Measurements from ENCODE around the gene LSMEM2.

LSMEM2 gene

GRCh38 chr3:50298836-50299637 is 20.1 kb downstream of the LSMEM2 start, which contains the start of the genes HYAL3 and NAA80:
Gene HYAL3, minus strand, starts transcription at chr3:50299405. Its CDS starts 3,803 bp downstream, at chr3:50295602.
Gene NAA80, minus strand, starts transcription at chr3:50299405. Its CDS starts 1,942 bp downstream, at chr3:50297463.
- H3K4me3 ChIP-seq (replicated peaks; ENCODE audit: low read depth, low read length): peak within 1 kb of the TSS; percentile 76
- peak; percentile 98 for DNase-seq (ENCODE audit: extremely low read depth, low read depth)
- TF ChIP-seq, protein P1, sequence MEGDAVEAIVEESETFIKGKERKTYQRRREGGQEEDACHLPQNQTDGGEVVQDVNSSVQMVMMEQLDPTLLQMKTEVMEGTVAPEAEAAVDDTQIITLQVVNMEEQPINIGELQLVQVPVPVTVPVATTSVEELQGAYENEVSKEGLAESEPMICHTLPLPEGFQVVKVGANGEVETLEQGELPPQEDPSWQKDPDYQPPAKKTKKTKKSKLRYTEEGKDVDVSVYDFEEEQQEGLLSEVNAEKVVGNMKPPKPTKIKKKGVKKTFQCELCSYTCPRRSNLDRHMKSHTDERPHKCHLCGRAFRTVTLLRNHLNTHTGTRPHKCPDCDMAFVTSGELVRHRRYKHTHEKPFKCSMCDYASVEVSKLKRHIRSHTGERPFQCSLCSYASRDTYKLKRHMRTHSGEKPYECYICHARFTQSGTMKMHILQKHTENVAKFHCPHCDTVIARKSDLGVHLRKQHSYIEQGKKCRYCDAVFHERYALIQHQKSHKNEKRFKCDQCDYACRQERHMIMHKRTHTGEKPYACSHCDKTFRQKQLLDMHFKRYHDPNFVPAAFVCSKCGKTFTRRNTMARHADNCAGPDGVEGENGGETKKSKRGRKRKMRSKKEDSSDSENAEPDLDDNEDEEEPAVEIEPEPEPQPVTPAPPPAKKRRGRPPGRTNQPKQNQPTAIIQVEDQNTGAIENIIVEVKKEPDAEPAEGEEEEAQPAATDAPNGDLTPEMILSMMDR (IDR thresholded peaks at IDR 0.05; ENCODE audit: low read depth, low read length, missing control alignments): no peak

GRCh38 chr3:50299638-50299928 is 20.7 kb downstream of the LSMEM2 start:
- DNase-seq (ENCODE audit: extremely low read depth, low read depth): no peak
- TF ChIP-seq, protein P1 (IDR thresholded peaks at IDR 0.05; ENCODE audit: low read depth, low read length, missing control alignments): no peak
- H3K4me3 ChIP-seq (replicated peaks; ENCODE audit: low read depth, low read length): peak overlapping the region; percentile 38

- H3K4me3 ChIP-seq (replicated peaks; ENCODE audit: low read depth, low read length): peak overlapping the region; percentile 38
- TF ChIP-seq, protein P1 (IDR thresholded peaks at IDR 0.05; ENCODE audit: low read depth, low read length, missing control alignments): no peak
- no peak for DNase-seq (ENCODE audit: extremely low read depth, low read depth)
Measured at GRCh38 chr3:50299929-50300680, 21.2 kb downstream of the LSMEM2 start.

DNA sequence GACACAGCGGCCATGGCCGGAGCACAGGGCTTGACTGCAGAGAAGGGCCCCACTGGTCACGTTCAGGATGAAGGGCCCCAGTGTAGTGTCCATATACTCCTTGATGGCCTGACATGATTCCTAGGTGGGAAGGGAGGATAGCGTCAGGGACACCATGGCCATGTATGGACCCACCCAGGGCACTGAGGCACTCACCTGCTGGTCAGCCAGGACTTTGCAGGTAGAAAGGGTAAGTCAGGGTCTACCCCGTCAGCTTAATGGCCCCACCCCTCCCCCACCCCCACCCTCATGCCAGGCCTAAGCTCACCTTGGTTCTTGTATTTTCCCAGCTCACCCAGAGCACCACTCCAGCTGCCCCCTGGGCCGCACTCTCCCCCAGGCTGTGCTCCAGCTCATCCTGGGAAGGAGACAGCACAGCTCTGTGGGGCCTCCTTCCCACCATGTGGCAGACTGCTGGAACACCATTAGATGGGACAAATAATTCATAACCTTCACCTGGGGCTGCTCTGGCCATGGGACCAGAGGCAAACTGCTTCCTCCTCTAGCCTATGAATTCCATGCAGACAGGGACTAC is 21.9 kb downstream of the LSMEM2 start:
- TF ChIP-seq, protein P1 (IDR thresholded peaks at IDR 0.05; ENCODE audit: low read depth, low read length, missing control alignments): no peak
- DNase-seq (ENCODE audit: extremely low read depth, low read depth): no peak
- H3K4me3 ChIP-seq (replicated peaks; ENCODE audit: low read depth, low read length): no peak overlapping the region

GRCh38 chr3:50302095-50303012 is 23.5 kb downstream of the LSMEM2 start:
- no peak for DNase-seq (ENCODE audit: extremely low read depth, low read depth)
- TF ChIP-seq, protein P1 (IDR thresholded peaks at IDR 0.05; ENCODE audit: low read depth, low read length, missing control alignments): no peak
- no peak overlapping the region for H3K4me3 ChIP-seq (replicated peaks; ENCODE audit: low read depth, low read length)
